GM18499 (cell line): ENCODE results near the gene DCP2.

ENCODE experiments used
- ATAC-seq: cut with Tn5 transposase; IDR thresholded peaks from one replicate; pipeline ENCODE4 v1.9.1; 2021; ENCODE audit warnings: moderate number of reproducible peaks; ENCODE audit not compliant: insufficient read depth, unreplicated experiment

The DCP2 gene

DNA sequence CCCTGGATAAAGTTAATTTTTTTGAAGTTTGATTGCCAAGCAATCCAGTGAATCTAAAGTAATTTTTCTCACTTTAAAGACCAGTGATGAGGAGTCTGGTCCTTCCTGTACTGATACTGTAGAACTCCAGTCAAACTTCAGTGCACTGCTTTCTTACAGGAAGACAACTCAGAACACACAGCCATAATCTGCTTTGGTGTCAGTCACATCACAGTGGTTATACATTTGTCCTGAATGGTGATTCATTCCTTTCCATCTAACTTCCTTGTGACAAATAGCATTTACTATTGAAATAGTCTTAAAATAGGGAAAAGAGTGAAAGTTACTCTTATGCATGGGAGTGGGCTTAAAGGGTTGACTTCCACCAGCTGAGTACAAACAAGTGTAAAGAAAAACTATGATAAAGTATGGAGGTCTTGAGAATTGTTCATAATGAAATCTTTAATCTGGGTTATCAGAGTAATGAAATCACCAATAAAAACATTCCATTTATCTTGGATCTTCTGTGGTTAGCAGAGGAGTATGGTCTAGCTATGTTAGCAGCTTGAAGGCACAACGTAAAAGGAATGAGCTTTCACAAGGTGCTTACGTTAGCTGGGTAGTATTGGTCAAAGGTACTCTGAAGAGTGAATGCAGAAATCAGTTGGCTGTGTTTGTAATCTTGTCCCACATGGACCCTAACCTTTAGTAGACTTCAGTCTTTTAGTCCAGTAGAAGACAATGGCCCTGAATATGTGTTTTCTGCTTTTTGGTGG lies 41.5 kb downstream of the DCP2 start:
- ATAC-seq = no peak

DNA sequence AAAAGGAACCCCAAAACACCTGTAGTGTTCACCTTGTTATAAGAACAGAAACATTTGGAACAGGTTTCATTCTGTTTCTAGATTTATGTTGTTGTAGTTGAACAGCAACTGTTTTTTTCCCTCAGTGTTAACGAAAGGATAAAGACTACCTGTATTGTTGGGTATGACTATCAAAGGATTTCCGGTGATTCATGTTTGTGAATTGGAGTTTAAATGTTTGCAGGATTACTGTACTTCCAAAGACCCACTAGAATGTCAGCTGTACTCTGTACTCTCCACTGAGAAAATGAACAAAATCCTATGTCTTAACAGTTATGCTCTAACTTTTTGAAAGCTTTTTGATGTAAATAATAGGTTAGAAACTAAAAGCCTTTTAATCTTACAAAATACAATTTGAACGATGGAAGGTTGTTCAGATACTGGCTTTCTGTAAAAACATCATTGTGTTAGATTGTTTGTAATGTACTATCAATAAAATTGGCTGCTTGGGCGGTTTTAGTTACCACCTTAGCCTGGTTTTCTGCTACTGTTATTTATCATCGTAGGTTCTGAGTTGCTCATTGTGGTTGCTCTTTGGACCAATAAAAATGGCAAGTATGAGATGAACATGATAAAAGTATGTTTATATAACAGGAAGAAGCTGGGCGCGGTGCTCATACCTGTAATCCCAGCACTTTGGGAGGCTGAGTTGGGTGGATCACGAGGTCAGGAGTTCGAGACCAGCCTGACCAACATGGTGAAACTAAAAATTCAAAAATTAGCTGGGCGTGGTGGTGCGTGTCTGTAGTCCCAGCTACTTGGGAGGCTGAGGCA lies 44.1 kb downstream of the DCP2 start:
- no peak for ATAC-seq

DNA sequence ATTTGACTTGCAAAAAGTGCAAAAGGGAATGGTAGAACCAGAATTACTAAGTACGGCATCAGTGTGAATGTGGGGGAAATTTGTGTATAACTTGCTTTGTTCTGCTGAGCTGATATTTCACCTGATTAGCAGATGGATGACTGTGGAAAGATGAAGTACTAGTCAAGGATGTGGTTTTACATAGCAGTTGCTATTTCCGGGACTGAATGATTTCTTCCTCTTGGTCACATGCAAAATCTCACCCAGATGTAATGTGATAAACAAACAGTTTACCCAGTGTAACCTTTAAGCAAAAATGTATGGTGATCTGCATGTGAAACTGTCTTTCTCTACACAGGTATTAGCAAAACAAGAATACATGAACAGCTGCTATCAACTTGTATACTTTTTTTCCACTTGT lies 46.1 kb downstream of the DCP2 start:
- peak; percentile 87 for ATAC-seq

DNA sequence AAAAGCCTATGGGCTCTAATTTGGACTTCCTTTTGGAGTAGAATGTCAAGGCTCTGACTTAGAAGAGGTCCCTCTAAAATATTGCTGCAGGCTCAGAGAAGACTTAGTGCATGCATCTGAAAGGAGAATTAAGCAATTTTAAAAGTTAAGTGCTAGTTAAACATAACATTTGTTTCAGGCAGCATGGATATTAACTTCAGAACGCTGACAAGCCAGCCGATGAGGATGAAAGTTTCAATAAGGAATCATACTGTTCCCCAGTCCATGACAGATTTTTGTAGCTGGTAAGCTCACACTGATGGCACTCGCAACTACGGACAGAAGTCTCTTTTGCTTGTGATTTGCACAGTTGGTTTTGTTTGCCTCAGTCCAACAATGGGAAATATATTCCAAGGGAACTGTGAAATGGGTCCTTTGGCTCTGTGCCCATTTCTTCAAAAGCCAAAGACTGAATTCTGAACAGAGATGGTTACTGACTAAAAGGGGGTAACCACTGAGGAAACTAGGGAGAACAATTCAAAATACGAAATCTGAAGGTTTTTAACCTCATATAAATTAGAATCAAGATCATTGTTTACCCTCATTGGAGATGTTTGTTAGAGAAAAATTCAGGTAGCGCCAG lies 47.6 kb downstream of the DCP2 start:
- ATAC-seq = no peak

DNA sequence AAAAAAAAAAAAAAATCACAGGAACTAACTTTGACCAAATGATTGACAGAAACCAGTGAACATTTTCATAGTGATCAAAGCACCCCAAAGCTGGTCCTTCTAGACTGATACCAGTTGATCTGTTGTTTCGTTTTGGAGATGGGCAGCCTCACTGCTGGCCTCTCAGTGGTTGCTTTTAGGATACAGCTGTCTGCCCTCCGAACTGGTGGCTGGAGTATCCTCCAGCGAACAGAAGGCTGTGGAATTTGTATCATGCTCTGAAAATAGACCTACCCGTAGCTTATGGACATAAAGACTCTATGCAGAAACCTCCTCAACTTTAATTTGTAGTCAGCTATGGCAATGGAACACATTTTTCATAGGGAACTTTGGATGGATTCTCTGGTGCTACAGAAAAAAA lies 49.0 kb downstream of the DCP2 start:
- no peak for ATAC-seq

DNA sequence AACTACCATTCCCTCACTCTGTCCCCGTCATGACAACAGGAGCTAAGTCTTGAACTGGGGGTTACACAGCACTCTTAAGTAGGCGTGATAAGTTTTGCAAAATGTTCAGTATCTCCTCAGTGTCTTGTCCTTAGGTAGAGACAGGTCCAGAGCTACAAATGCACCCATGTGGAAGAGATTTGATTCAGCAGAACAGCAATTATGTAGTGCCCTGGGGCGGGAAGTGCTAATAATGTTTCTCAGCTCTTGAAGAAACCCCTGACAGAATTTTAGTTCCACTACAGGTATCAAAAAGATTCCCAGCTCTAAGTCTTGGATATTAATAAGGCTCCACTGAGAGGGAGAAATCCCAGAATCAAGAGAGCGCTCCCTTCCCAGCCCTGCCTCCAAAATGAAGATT lies 49.6 kb downstream of the DCP2 start:
- no peak for ATAC-seq

DNA sequence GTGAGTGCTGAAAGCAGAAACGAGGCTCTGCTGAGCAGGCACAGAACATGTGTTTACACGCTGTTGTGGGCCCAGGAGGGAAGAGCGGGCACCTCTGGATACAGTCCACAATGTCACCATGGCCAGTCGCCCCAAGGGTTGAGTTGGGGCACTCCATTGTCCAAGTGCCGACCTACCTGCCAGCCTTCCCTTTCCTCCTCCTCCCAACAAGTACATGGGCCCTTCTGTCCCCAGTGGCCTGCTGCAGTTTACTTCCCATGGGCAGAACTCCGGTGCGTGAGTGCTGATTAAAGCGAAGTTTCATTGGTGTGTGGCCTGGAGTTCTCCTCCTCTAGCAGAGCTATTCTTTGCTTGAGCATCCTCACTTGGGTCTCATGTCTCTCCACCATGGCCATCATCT lies 50.4 kb downstream of the DCP2 start:
- ATAC-seq = no peak

DNA sequence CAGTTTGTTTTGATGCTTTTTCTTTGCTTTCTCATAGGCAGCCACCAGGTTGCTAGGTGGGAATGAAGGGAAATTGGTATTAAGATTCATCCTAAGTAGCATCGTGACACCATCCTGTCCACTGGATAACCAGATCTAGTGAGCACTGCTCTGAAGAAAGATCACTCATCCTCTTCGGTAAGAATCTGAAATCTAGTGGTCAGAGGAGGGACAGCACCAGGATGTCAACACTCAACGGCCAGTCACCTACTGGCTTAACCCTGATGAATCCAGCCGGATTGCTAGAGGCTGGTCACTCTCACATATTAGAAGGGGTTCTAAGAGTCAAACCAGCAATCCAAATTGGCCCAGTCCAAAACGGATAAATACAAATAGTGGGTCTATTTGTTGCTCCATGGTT lies 50.8 kb downstream of the DCP2 start:
- no peak for ATAC-seq

DNA sequence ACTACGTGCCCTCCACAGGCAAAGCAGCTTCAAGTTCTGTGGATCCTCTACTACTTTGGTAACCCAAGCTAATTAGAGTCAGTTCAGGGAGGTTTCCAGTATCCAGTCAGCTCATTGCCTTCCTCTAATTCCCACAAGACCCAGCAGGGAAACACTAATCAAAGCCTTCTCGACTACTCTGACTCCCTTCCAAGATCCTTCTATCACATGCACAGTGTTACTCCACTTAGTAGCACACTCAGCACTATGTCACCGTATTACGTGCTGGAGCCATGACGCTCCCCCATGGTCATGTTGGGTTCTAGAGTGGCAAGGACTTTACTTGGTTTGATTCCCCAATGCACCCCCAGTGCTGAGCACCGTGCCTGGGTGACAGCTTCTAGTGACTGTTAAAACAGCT lies 53.0 kb downstream of the DCP2 start:
- no peak for ATAC-seq

DNA sequence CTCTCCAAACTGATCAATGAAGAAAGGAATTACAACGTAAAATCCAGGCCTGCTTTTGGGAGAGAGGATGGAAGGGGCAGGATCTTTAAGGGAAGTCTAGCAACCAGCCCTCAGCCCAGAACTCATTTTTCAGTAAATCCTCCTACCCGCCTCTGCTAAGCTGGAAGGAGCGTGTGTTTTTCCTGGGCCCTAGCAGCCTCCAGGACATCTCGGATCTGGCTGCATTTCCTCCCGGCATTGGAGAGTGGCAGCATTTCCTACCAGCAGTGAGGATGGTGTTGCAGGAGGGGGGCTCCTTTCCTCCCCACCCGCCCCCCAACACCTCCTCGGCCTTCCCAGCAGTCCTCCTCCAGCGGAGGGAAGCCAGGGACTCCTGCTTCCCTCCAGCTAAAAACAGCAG lies 54.5 kb downstream of the DCP2 start:
- ATAC-seq = no peak

DNA sequence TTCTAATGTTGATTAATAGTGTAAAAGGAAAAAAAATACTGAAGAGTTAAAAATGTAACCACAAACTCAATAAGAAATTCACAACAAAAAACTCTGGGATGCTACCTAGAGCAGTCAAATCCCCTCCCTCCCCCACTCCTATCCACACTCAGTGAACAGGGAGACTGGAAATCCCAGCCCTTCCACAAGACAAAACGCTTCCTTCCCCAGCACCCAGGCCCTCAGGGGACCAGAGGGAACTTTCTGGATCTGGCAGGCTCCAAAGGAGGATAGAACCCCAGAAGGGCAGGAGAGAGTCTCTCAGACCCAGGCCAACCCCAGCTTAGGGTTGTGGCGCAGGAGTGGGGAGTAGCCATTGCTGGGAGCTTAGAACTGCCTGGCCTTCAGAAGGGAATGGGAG lies 55.0 kb downstream of the DCP2 start:
- ATAC-seq = no peak

DNA sequence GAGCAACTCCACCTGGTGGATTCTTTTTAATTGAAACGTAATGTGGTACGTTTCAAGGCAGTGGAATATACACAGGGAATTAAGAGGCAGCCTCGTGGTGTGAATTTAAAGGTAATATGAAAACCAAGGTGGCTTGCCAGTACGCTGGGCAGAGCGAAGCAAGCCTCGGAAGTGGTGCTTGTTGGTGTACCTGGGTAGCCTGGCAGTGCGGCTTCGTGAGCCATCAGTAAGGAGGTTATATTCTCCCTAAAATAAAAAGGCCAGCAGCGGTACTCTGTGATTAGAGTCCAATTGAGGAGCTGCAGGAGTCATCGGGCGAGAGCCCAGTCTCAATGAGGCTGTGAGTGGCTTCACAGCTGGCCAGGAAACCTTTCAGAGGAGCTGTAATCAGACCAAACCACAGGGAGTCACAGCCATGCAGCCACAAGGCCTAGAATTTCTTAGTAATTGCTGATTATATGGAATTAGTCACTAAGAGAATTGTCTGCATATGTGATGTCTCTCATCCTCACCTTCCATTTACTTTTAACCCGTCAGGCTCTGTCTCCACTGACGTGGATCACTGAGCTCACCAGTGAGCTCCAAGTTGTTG lies 57.7 kb downstream of the DCP2 start:
- ATAC-seq = no peak

DNA sequence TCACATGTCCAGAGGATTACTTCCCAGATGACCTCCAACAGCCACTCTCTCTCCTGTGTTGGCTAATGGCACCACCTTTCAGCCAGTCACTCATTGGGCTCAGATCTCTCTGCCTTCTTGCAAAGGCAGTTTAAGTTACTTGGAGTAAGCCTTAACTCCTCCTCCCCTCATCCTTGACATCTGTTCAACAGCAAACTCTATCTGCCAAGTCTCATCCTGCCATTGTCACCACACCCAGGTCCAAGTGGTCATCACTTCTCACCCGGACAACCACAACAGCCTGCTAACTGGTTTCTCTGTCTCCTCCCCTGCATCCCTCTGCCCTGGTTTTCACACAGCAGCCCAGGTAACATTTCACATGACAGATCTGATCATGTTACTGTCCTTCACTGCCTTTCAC lies 58.5 kb downstream of the DCP2 start:
- ATAC-seq = no peak

DNA sequence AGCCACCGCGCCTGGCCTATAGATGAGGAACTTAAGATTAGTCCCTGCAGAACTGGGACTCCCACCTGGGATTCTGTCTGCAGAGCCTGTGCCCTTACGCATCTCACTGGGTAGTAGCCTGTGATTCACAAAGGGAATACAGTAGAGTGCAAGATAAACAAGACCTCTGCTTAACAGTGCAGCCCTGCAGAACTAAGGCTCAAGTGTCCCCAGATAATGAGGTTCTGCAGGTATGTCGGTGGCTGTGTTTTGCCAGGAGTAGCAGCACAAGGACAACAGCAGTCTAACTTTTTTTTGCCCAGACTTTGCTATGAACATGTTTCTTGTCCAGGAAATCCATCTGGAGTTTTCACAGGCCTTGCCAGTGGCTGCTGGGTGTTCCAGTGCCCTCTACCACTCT lies 59.7 kb downstream of the DCP2 start:
- ATAC-seq = no peak

DNA sequence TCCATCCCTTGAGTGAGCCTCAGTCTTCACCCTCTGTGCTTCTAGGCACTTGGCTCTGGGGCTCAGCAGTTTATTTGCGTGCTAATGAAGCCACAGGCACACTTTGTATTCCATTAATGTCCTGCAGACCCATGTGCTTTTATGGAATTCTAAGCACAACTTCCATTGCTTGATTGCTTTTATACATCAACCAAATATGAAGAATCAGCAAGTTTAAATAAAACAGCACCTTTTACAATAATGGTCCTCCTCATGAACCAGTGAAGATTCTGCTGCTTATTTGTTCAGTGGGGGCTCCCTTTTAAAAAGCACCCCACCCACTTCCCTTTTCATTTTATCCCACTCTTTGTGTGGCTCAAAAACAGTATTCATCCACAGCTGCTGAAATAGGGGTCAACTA lies 60.2 kb downstream of the DCP2 start:
- no peak for ATAC-seq

DNA sequence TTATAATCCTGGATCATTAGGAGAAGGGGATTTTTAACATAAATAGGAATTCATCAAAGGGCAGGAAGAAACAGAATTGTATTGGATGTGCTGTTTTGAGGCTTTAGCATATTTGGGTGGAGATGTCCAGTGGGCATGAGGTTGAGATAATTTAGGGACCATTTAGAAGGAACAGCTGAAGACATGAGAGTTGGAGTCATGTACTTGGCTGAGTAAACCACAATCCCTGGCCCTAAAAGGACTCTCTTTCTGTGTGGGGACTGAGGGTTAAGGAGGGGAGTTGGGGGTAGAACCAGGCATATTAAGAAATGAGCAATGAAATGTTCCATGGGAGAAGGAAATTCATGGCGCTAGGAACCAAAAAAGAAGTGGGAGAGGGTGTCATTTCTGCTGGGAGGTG lies 61.5 kb downstream of the DCP2 start:
- no peak for ATAC-seq

DNA sequence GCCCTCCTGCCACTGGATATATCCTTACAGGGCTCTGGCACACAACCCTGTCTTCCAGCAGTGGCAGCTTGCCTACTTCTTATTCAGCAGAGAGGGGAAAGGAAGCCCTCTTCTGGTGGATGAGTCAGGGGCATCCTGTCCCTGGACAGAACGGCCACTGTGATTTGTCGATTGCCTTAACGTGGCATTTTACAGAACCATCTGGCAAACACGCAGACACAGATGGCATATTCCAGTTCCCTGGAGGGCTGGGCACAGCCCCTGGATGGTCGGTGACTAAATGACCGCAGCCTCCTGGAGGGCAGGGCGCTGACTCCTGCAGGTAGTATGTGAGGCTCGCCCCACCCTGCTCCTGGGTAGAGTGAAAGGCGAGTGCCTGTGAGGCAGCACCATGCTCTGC lies 62.1 kb downstream of the DCP2 start:
- no peak for ATAC-seq

DNA sequence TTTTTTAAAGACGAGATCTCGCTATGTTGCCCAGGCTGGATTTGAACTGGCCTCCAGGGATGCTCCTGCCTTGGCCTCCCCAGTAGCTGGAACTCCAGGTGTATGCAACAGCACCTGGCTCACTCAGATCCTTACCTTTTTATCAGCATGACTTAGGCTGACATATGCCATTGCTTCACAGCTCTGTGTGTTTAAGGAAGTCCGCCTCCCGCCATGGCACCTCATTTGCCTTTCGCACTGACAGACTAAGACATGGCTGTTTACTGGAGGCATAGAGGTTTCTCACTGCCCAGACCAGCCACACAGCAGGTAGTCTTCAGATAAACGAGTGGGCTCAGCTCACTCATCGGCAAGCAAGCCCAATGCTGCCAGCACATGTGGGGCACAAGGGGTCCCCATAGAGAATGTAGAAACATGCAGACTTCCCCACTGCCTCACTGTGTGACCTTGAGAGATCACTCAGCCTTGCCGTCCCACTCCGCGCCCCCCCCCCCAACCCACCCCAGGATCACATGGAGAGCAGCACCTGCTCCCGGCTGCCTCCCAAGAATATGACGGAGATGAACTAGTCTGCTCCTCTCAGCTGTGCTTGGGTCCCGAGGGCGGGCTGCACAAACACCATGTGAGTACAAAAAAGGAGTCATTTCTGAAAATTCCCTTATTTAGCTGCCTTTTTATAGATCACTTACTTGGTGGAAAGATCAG lies 62.8 kb downstream of the DCP2 start:
- no peak for ATAC-seq

DNA sequence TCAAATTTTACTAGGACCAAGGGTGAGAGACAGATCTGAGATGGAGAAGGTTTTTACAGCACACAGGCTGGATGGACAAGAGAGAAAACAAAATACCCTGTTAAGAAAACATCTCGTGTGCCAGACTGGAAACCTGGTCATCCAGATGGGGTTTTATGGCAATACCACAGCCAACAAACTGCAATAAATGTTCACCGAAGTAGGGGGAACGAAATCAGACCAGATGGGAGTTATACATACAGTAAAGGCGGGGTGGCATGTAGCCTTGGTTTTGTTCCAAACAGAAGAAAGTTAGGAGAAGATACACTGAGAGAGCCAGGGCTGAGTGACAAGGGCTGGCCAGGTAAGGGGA lies 63.3 kb downstream of the DCP2 start:
- no peak for ATAC-seq

DNA sequence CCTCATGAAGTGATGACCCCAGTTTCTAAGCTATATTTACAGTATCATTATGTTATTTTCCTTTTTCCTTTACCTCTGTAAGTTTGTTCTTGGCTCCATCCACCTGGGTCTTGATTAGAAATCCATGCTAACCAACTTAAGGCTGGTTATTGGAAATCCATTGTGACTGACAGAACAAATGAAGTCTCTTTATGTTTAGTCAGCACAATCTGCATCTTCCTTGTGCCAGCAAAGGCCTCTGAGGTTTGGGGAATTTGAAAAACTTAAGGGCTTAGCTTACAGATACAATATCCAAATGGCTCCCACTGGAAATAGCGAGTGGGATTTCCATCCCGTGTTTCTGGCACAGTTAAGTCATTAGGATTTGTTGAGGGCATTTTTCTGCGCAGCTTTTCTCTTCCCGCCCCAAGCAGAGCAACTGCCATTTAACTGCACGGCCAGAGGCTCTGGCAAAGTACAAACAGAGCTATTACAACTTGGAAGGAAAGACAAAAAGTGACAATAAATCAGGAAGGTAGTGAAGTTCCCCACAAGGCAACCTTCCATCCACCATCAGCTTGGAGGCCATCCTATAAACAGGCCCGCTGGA lies 64.2 kb downstream of the DCP2 start:
- no peak for ATAC-seq
